WTC11 (cell line): ENCODE results near the gene S100A13.

ENCODE experiments used
- AFF4 ChIP-seq: sonication (generic); formaldehyde crosslinking; IDR thresholded peaks from 2 replicates; pipeline ENCODE4 v1.8.1; 2023; ENCODE audit warnings: mild to moderate bottlenecking, missing genetic modification reagents, borderline replicate concordance
- CREM ChIP-seq: sonication (generic); formaldehyde crosslinking; IDR thresholded peaks from 2 replicates; pipeline ENCODE4 v1.8.1; 2022; ENCODE audit warnings: mild to moderate bottlenecking, missing genetic modification reagents, moderate library complexity
- ELF4 ChIP-seq: sonication (generic); formaldehyde crosslinking; IDR thresholded peaks from 2 replicates; pipeline ENCODE4 v1.8.1; 2022; ENCODE audit warnings: low read depth, mild to moderate bottlenecking, moderate library complexity, missing genetic modification reagents
- ETV6 ChIP-seq: sonication (generic); formaldehyde crosslinking; IDR thresholded peaks from 2 replicates; pipeline ENCODE4 v1.8.1; 2022; ENCODE audit warnings: mild to moderate bottlenecking, missing genetic modification reagents
- HMGXB4 ChIP-seq: sonication (generic); formaldehyde crosslinking; IDR thresholded peaks from 2 replicates; pipeline ENCODE4 v1.8.1; 2023; ENCODE audit warnings: mild to moderate bottlenecking, moderate library complexity, missing genetic modification reagents
- OVOL2 ChIP-seq: fragments of 250-450 bp; sonication (Bioruptor Pico); IDR thresholded peaks from 2 replicates; pipeline ENCODE4 v1.9.0; 2021; ENCODE audit warnings: mild to moderate bottlenecking, borderline replicate concordance
- RELA ChIP-seq: sonication (generic); formaldehyde crosslinking; IDR thresholded peaks from 2 replicates; pipeline ENCODE4 v1.8.1; 2022; ENCODE audit warnings: missing genetic modification reagents, mild to moderate bottlenecking, borderline replicate concordance
- ZNF263 ChIP-seq: sonication (generic); formaldehyde crosslinking; IDR thresholded peaks from 2 replicates; pipeline ENCODE4 v1.8.1; 2022; ENCODE audit warnings: low read depth, mild to moderate bottlenecking, moderate library complexity, missing genetic modification reagents
- TF ChIP-seq, protein P1 (sequence below): fragments of 200-600 bp; IDR thresholded peaks from 2 replicates; pipeline ENCODE4 v1.8.0; 2022; ENCODE audit warnings: antibody characterized with exemption
- TF ChIP-seq, protein P2 (sequence below): sonication (generic); formaldehyde crosslinking; IDR thresholded peaks from 2 replicates; pipeline ENCODE4 v1.8.1; 2022; ENCODE audit warnings: mild to moderate bottlenecking, moderate library complexity, missing genetic modification reagents
- TF ChIP-seq, protein P3 (sequence below): sonication (generic); formaldehyde crosslinking; IDR thresholded peaks from 2 replicates; pipeline ENCODE4 v1.8.0; 2022; ENCODE audit warnings: mild to moderate bottlenecking, missing genetic modification reagents
- TF ChIP-seq, protein P4 (sequence below): sonication (generic); formaldehyde crosslinking; IDR thresholded peaks from 2 replicates; pipeline ENCODE4 v1.8.0; 2022; ENCODE audit warnings: missing genetic modification reagents

- TF ChIP-seq ELF4: no peak
- TF ChIP-seq, protein P1, sequence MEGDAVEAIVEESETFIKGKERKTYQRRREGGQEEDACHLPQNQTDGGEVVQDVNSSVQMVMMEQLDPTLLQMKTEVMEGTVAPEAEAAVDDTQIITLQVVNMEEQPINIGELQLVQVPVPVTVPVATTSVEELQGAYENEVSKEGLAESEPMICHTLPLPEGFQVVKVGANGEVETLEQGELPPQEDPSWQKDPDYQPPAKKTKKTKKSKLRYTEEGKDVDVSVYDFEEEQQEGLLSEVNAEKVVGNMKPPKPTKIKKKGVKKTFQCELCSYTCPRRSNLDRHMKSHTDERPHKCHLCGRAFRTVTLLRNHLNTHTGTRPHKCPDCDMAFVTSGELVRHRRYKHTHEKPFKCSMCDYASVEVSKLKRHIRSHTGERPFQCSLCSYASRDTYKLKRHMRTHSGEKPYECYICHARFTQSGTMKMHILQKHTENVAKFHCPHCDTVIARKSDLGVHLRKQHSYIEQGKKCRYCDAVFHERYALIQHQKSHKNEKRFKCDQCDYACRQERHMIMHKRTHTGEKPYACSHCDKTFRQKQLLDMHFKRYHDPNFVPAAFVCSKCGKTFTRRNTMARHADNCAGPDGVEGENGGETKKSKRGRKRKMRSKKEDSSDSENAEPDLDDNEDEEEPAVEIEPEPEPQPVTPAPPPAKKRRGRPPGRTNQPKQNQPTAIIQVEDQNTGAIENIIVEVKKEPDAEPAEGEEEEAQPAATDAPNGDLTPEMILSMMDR: no peak
- no peak for TF ChIP-seq AFF4 (CRISPR knock-in tag)
- TF ChIP-seq, protein P2, sequence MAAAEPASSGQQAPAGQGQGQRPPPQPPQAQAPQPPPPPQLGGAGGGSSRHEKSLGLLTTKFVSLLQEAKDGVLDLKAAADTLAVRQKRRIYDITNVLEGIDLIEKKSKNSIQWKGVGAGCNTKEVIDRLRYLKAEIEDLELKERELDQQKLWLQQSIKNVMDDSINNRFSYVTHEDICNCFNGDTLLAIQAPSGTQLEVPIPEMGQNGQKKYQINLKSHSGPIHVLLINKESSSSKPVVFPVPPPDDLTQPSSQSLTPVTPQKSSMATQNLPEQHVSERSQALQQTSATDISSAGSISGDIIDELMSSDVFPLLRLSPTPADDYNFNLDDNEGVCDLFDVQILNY: no peak
- no peak for TF ChIP-seq HMGXB4 (CRISPR knock-in tag)
- TF ChIP-seq, protein P3, sequence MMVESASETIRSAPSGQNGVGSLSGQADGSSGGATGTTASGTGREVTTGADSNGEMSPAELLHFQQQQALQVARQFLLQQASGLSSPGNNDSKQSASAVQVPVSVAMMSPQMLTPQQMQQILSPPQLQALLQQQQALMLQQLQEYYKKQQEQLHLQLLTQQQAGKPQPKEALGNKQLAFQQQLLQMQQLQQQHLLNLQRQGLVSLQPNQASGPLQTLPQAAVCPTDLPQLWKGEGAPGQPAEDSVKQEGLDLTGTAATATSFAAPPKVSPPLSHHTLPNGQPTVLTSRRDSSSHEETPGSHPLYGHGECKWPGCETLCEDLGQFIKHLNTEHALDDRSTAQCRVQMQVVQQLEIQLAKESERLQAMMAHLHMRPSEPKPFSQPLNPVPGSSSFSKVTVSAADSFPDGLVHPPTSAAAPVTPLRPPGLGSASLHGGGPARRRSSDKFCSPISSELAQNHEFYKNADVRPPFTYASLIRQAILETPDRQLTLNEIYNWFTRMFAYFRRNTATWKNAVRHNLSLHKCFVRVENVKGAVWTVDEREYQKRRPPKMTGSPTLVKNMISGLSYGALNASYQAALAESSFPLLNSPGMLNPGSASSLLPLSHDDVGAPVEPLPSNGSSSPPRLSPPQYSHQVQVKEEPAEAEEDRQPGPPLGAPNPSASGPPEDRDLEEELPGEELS (CRISPR knock-in tag): no peak
- TF ChIP-seq ETV6 (CRISPR knock-in tag): no peak
- TF ChIP-seq OVOL2: no peak
- no peak for TF ChIP-seq RELA
- no peak for TF ChIP-seq CREM (CRISPR knock-in tag)
- TF ChIP-seq ZNF263: no peak
- TF ChIP-seq, protein P4, sequence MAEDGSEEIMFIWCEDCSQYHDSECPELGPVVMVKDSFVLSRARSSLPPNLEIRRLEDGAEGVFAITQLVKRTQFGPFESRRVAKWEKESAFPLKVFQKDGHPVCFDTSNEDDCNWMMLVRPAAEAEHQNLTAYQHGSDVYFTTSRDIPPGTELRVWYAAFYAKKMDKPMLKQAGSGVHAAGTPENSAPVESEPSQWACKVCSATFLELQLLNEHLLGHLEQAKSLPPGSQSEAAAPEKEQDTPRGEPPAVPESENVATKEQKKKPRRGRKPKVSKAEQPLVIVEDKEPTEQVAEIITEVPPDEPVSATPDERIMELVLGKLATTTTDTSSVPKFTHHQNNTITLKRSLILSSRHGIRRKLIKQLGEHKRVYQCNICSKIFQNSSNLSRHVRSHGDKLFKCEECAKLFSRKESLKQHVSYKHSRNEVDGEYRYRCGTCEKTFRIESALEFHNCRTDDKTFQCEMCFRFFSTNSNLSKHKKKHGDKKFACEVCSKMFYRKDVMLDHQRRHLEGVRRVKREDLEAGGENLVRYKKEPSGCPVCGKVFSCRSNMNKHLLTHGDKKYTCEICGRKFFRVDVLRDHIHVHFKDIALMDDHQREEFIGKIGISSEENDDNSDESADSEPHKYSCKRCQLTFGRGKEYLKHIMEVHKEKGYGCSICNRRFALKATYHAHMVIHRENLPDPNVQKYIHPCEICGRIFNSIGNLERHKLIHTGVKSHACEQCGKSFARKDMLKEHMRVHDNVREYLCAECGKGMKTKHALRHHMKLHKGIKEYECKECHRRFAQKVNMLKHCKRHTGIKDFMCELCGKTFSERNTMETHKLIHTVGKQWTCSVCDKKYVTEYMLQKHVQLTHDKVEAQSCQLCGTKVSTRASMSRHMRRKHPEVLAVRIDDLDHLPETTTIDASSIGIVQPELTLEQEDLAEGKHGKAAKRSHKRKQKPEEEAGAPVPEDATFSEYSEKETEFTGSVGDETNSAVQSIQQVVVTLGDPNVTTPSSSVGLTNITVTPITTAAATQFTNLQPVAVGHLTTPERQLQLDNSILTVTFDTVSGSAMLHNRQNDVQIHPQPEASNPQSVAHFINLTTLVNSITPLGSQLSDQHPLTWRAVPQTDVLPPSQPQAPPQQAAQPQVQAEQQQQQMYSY (CRISPR knock-in tag): no peak
These were observed 50.2 kb downstream of the S100A13 start for GRCh38 chr1:153577138-153577537.
